ENCODE measurements around the gene SEPTIN11.

DNA sequence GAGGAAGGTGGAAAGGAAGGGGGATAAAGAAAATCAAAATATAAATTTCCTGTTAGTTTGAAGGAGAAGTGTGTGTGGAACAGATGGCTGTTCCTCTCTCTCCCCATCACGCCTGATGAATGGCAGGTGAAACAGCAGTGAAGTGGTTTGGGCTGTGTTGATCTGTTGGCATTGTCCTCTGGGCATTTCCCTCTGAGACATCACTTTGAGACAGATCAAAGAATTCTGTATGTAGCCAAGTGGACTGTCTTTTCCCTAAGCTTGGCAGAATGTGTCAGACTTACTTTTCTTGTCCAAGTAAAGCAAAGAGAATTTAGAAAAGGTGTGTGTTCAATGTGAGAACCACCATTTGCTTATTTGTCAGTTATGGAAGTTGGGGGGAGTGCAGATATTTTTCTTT is 47.5 kb downstream of the SEPTIN11 start:
- TF ChIP-seq, protein P1, sequence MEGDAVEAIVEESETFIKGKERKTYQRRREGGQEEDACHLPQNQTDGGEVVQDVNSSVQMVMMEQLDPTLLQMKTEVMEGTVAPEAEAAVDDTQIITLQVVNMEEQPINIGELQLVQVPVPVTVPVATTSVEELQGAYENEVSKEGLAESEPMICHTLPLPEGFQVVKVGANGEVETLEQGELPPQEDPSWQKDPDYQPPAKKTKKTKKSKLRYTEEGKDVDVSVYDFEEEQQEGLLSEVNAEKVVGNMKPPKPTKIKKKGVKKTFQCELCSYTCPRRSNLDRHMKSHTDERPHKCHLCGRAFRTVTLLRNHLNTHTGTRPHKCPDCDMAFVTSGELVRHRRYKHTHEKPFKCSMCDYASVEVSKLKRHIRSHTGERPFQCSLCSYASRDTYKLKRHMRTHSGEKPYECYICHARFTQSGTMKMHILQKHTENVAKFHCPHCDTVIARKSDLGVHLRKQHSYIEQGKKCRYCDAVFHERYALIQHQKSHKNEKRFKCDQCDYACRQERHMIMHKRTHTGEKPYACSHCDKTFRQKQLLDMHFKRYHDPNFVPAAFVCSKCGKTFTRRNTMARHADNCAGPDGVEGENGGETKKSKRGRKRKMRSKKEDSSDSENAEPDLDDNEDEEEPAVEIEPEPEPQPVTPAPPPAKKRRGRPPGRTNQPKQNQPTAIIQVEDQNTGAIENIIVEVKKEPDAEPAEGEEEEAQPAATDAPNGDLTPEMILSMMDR (IDR thresholded peaks at IDR 0.05): no peak
- TF ChIP-seq SP1 (CRISPR knock-in tag; conservative IDR thresholded peaks at IDR 0.05) (no peak), GRHL2 (CRISPR knock-in tag; IDR thresholded peaks at IDR 0.05; ENCODE audit: insufficient replicate concordance, severe bottlenecking) (no peak), TEAD1 (CRISPR knock-in tag; IDR thresholded peaks at IDR 0.05) (no peak), KAT7 (CRISPR knock-in tag; IDR thresholded peaks at IDR 0.05; ENCODE audit: borderline replicate concordance) (no peak), NR3C1 (CRISPR knock-in tag; conservative IDR thresholded peaks at IDR 0.05; ENCODE audit: low read depth) (no peak)
- TF ChIP-seq, protein P2, sequence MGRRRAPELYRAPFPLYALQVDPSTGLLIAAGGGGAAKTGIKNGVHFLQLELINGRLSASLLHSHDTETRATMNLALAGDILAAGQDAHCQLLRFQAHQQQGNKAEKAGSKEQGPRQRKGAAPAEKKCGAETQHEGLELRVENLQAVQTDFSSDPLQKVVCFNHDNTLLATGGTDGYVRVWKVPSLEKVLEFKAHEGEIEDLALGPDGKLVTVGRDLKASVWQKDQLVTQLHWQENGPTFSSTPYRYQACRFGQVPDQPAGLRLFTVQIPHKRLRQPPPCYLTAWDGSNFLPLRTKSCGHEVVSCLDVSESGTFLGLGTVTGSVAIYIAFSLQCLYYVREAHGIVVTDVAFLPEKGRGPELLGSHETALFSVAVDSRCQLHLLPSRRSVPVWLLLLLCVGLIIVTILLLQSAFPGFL (CRISPR knock-in tag; IDR thresholded peaks at IDR 0.05; ENCODE audit: borderline replicate concordance): no peak
- TF ChIP-seq, protein P3, sequence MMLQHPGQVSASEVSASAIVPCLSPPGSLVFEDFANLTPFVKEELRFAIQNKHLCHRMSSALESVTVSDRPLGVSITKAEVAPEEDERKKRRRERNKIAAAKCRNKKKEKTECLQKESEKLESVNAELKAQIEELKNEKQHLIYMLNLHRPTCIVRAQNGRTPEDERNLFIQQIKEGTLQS (CRISPR knock-in tag; conservative IDR thresholded peaks at IDR 0.05): no peak
- TF ChIP-seq, protein P4, sequence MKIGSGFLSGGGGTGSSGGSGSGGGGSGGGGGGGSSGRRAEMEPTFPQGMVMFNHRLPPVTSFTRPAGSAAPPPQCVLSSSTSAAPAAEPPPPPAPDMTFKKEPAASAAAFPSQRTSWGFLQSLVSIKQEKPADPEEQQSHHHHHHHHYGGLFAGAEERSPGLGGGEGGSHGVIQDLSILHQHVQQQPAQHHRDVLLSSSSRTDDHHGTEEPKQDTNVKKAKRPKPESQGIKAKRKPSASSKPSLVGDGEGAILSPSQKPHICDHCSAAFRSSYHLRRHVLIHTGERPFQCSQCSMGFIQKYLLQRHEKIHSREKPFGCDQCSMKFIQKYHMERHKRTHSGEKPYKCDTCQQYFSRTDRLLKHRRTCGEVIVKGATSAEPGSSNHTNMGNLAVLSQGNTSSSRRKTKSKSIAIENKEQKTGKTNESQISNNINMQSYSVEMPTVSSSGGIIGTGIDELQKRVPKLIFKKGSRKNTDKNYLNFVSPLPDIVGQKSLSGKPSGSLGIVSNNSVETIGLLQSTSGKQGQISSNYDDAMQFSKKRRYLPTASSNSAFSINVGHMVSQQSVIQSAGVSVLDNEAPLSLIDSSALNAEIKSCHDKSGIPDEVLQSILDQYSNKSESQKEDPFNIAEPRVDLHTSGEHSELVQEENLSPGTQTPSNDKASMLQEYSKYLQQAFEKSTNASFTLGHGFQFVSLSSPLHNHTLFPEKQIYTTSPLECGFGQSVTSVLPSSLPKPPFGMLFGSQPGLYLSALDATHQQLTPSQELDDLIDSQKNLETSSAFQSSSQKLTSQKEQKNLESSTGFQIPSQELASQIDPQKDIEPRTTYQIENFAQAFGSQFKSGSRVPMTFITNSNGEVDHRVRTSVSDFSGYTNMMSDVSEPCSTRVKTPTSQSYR (CRISPR knock-in tag; IDR thresholded peaks at IDR 0.05): no peak
